Measurements from ENCODE around the gene LANCL3.
"Not testable (repeated sequence)": the region's sequence is repeated elsewhere in the genome, so short reads cannot be mapped to it uniquely, and the experiment has no call there.

Gene LANCL3

GRCh38 chrX:37627602-37628001 lies 56.1 kb downstream of the LANCL3 start:
- DNase-seq: no peak

- no peak for DNase-seq
These were observed 66.6 kb downstream of the LANCL3 start for GRCh38 chrX:37638047-37638446.

GRCh38 chrX:37640142-37640541 lies 68.7 kb downstream of the LANCL3 start:
- peak; percentile 80 for DNase-seq

- no peak for DNase-seq
These were observed 70.4 kb downstream of the LANCL3 start for GRCh38 chrX:37641859-37642258.

GRCh38 chrX:37644381-37645305 lies 73.2 kb downstream of the LANCL3 start:
- DNase-seq: no peak

GRCh38 chrX:37646254-37646653 lies 74.8 kb downstream of the LANCL3 start:
- no peak for DNase-seq

- not testable (repeated sequence) for DNase-seq
These were observed 79.4 kb downstream of the LANCL3 start for GRCh38 chrX:37650879-37651278.

GRCh38 chrX:37651921-37652452 lies 80.5 kb downstream of the LANCL3 start:
- no peak for DNase-seq

- DNase-seq: no peak
These were observed 81.2 kb downstream of the LANCL3 start for GRCh38 chrX:37652589-37653231.

- DNase-seq: no peak
These were observed 82.1 kb downstream of the LANCL3 start for GRCh38 chrX:37653397-37654085.

- DNase-seq: no peak
These were observed 87.0 kb downstream of the LANCL3 start for GRCh38 chrX:37658343-37659030.

- no peak for DNase-seq
These were observed 87.6 kb downstream of the LANCL3 start for GRCh38 chrX:37659047-37659446.

GRCh38 chrX:37662181-37662580 lies 90.7 kb downstream of the LANCL3 start:
- peak; percentile 64 for DNase-seq

- DNase-seq: no peak
These were observed 95.1 kb downstream of the LANCL3 start for GRCh38 chrX:37666516-37666915.

- no peak for DNase-seq
These were observed 95.7 kb downstream of the LANCL3 start for GRCh38 chrX:37667141-37667540.

- DNase-seq: no peak
These were observed 101.1 kb downstream of the LANCL3 start for GRCh38 chrX:37672563-37672962.

- no peak for DNase-seq
These were observed 105.3 kb downstream of the LANCL3 start for GRCh38 chrX:37676811-37677210.

- DNase-seq: no peak
These were observed 105.8 kb downstream of the LANCL3 start for GRCh38 chrX:37677243-37677642.

- no peak for DNase-seq
These were observed 106.3 kb downstream of the LANCL3 start for GRCh38 chrX:37677765-37678164.

- no peak for DNase-seq
These were observed 107.1 kb downstream of the LANCL3 start for GRCh38 chrX:37678574-37678973.

- no peak for DNase-seq
These were observed 107.8 kb downstream of the LANCL3 start for GRCh38 chrX:37679230-37679629.

GRCh38 chrX:37679888-37680287 lies 108.4 kb downstream of the LANCL3 start:
- no peak for DNase-seq

GRCh38 chrX:37684426-37684825 lies 113.0 kb downstream of the LANCL3 start:
- DNase-seq: no peak

Measured in MV-4-11 (cell line).